Myometrial cell (primary cell): Measurements from ENCODE around the gene GPR52. TPM values are rescaled to one million over a fixed set of nuclear protein-coding genes. Genes with fewer than 3 reads are reported as not detected.

Experiments used
- total RNA-seq: library from RNA; depleted of rRNA; stranded (reverse); fragments of >200 nt; gene quantifications from 2 replicates; pipeline ENCODE4 v1.2.3, GENCODE V29; 2015

GPR52 gene, protein sequence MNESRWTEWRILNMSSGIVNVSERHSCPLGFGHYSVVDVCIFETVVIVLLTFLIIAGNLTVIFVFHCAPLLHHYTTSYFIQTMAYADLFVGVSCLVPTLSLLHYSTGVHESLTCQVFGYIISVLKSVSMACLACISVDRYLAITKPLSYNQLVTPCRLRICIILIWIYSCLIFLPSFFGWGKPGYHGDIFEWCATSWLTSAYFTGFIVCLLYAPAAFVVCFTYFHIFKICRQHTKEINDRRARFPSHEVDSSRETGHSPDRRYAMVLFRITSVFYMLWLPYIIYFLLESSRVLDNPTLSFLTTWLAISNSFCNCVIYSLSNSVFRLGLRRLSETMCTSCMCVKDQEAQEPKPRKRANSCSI
- not detected in 2 replicates for total RNA-seq

GRCh38 chr1:174447866-174448530, at the start of gene GPR52:
TSS of gene GPR52 (plus strand) at chr1:174447964. CDS start at chr1:174448112, 148 bp downstream.

